HG03060 (cell line): ENCODE measurements around the gene TSPEAR.
"Not testable (repeated sequence)": the region's sequence is repeated elsewhere in the genome, so short reads cannot be mapped to it uniquely, and the experiment has no call there.

Experiments used
- ATAC-seq: cut with Tn5 transposase; IDR thresholded peaks from one replicate; pipeline ENCODE4 v1.9.1; 2021; ENCODE audit warnings: low read depth, moderate number of reproducible peaks; ENCODE audit not compliant: unreplicated experiment

TSPEAR gene

GRCh38 chr21:44483288-44484237, 227.8 kb downstream of the TSPEAR start:
- ATAC-seq, result no peak

- no peak for ATAC-seq
Measured at GRCh38 chr21:44482581-44483287, 228.6 kb downstream of the TSPEAR start.

GRCh38 chr21:44480200-44481053, 230.9 kb downstream of the TSPEAR start:
- ATAC-seq, result no peak

GRCh38 chr21:44479556-44480199, 231.7 kb downstream of the TSPEAR start:
- ATAC-seq, result not testable (repeated sequence)

- no peak for ATAC-seq
Measured at GRCh38 chr21:44478801-44479167, 232.6 kb downstream of the TSPEAR start.

- ATAC-seq, result no peak
Measured at GRCh38 chr21:44478124-44478800, 233.1 kb downstream of the TSPEAR start.

- no peak for ATAC-seq
Measured at GRCh38 chr21:44477712-44478111, 233.7 kb downstream of the TSPEAR start.

- no peak for ATAC-seq
Measured at GRCh38 chr21:44477131-44477530, 234.2 kb downstream of the TSPEAR start.

GRCh38 chr21:44475266-44475845, 236.0 kb downstream of the TSPEAR start:
- no peak for ATAC-seq

GRCh38 chr21:44473915-44474555, 237.3 kb downstream of the TSPEAR start:
- ATAC-seq, result no peak

- no peak for ATAC-seq
Measured at GRCh38 chr21:44471996-44472395, 239.4 kb downstream of the TSPEAR start.

- no peak for ATAC-seq
Measured at GRCh38 chr21:44471341-44471740, 240.0 kb downstream of the TSPEAR start.

- ATAC-seq, result no peak
Measured at GRCh38 chr21:44467859-44468195, 243.5 kb downstream of the TSPEAR start.

- no peak for ATAC-seq
Measured at GRCh38 chr21:44466996-44467858, 244.1 kb downstream of the TSPEAR start.

- ATAC-seq, result no peak
Measured at GRCh38 chr21:44466351-44466954, 244.9 kb downstream of the TSPEAR start.

- no peak for ATAC-seq
Measured at GRCh38 chr21:44464351-44464750, 247.0 kb downstream of the TSPEAR start.

- no peak for ATAC-seq
Measured at GRCh38 chr21:44463724-44464123, 247.6 kb downstream of the TSPEAR start.

GRCh38 chr21:44462834-44463200, 248.6 kb downstream of the TSPEAR start:
- ATAC-seq, result no peak
